Measurements from ENCODE around the gene FSTL4.

FSTL4 gene

GRCh38 chr5:133511653-133512235 lies 100.6 kb downstream of the FSTL4 start:
- no peak for DNase-seq

- DNase-seq = no peak
These were observed 101.6 kb downstream of the FSTL4 start for GRCh38 chr5:133510634-133511262.

- DNase-seq = no peak
These were observed 102.6 kb downstream of the FSTL4 start for GRCh38 chr5:133509742-133510079.

GRCh38 chr5:133508845-133509741 lies 103.2 kb downstream of the FSTL4 start:
- DNase-seq = no peak

- DNase-seq = no peak
These were observed 104.0 kb downstream of the FSTL4 start for GRCh38 chr5:133508331-133508730.

GRCh38 chr5:133506181-133506580 lies 106.2 kb downstream of the FSTL4 start:
- no peak for DNase-seq

GRCh38 chr5:133503511-133503910 lies 108.8 kb downstream of the FSTL4 start:
- no peak for DNase-seq

GRCh38 chr5:133499895-133500294 lies 112.4 kb downstream of the FSTL4 start:
- DNase-seq = no peak

- DNase-seq = no peak
These were observed 114.6 kb downstream of the FSTL4 start for GRCh38 chr5:133497608-133498348.

GRCh38 chr5:133496631-133497030 lies 115.7 kb downstream of the FSTL4 start:
- DNase-seq = no peak

GRCh38 chr5:133494923-133495246 lies 117.5 kb downstream of the FSTL4 start:
- DNase-seq = no peak

- no peak for DNase-seq
These were observed 118.0 kb downstream of the FSTL4 start for GRCh38 chr5:133494232-133494922.

GRCh38 chr5:133489632-133490031 lies 122.7 kb downstream of the FSTL4 start:
- no peak for DNase-seq

GRCh38 chr5:133487093-133487492 lies 125.2 kb downstream of the FSTL4 start:
- DNase-seq = no peak

- no peak for DNase-seq
These were observed 126.9 kb downstream of the FSTL4 start for GRCh38 chr5:133485468-133485867.

- no peak for DNase-seq
These were observed 128.8 kb downstream of the FSTL4 start for GRCh38 chr5:133483406-133484090.

GRCh38 chr5:133482028-133482427 lies 130.3 kb downstream of the FSTL4 start:
- no peak for DNase-seq

- no peak for DNase-seq
These were observed 131.5 kb downstream of the FSTL4 start for GRCh38 chr5:133480866-133481265.

GRCh38 chr5:133480366-133480765 lies 132.0 kb downstream of the FSTL4 start:
- DNase-seq = no peak

GRCh38 chr5:133478199-133478985 lies 133.9 kb downstream of the FSTL4 start:
- DNase-seq = no peak

- no peak for DNase-seq
These were observed 136.4 kb downstream of the FSTL4 start for GRCh38 chr5:133475986-133476385.
